ENCODE data around the gene PXYLP1.
A peak's percentile ranks its signal among the peaks of the same experiment; 100 is the strongest.

PXYLP1 gene

GRCh38 chr3:141227752-141228151, 3.9 kb upstream of the PXYLP1 start:
- no peak for DNase-seq (ENCODE audit: low read depth in 1 of 2, low spot score in 1 of 2)

GRCh38 chr3:141228395-141228794, 3.2 kb upstream of the PXYLP1 start:
- DNase-seq (ENCODE audit: low read depth in 1 of 2, low spot score in 1 of 2) = no peak

- no peak for DNase-seq (ENCODE audit: low read depth in 1 of 2, low spot score in 1 of 2)
These were observed 2.5 kb upstream of the PXYLP1 start for GRCh38 chr3:141229132-141229531.

GRCh38 chr3:141230293-141230692, 1.3 kb upstream of the PXYLP1 start:
- no peak for DNase-seq (ENCODE audit: low read depth in 1 of 2, low spot score in 1 of 2)

GRCh38 chr3:141231952-141232823, 563 bp downstream of the PXYLP1 start:
- DNase-seq (ENCODE audit: low read depth in 1 of 2, low spot score in 1 of 2) = peak in 1 of 2 donors; percentile 11

- no peak for DNase-seq (ENCODE audit: low read depth in 1 of 2, low spot score in 1 of 2)
These were observed 2.0 kb downstream of the PXYLP1 start for GRCh38 chr3:141233457-141234161.

GRCh38 chr3:141234283-141234682, 2.7 kb downstream of the PXYLP1 start:
- DNase-seq (ENCODE audit: low read depth in 1 of 2, low spot score in 1 of 2) = no peak

- no peak for DNase-seq (ENCODE audit: low read depth in 1 of 2, low spot score in 1 of 2)
These were observed 4.1 kb downstream of the PXYLP1 start for GRCh38 chr3:141235661-141236171.

- DNase-seq (ENCODE audit: low read depth in 1 of 2, low spot score in 1 of 2) = no peak
These were observed 4.7 kb downstream of the PXYLP1 start for GRCh38 chr3:141236361-141236760.

- no peak for DNase-seq (ENCODE audit: low read depth in 1 of 2, low spot score in 1 of 2)
These were observed 6.3 kb downstream of the PXYLP1 start for GRCh38 chr3:141237701-141238521.

- no peak for DNase-seq (ENCODE audit: low read depth in 1 of 2, low spot score in 1 of 2)
These were observed 8.1 kb downstream of the PXYLP1 start for GRCh38 chr3:141239511-141240281.

GRCh38 chr3:141240286-141240685, 8.7 kb downstream of the PXYLP1 start:
- no peak for DNase-seq (ENCODE audit: low read depth in 1 of 2, low spot score in 1 of 2)

GRCh38 chr3:141240687-141241615, 9.3 kb downstream of the PXYLP1 start:
- DNase-seq (ENCODE audit: low read depth in 1 of 2, low spot score in 1 of 2) = no peak

GRCh38 chr3:141241616-141242376, 10.2 kb downstream of the PXYLP1 start:
- DNase-seq (ENCODE audit: low read depth in 1 of 2, low spot score in 1 of 2) = no peak

GRCh38 chr3:141242377-141243092, 10.9 kb downstream of the PXYLP1 start:
- DNase-seq (ENCODE audit: low read depth in 1 of 2, low spot score in 1 of 2) = no peak

- DNase-seq (ENCODE audit: low read depth in 1 of 2, low spot score in 1 of 2) = peak in 1 of 2 donors; percentile 61
These were observed 11.7 kb downstream of the PXYLP1 start for GRCh38 chr3:141243271-141243707.

- DNase-seq (ENCODE audit: low read depth in 1 of 2, low spot score in 1 of 2) = no peak
These were observed 14.8 kb downstream of the PXYLP1 start for GRCh38 chr3:141246224-141246957.

All from activated CD4-positive, alpha-beta T cell treated with anti-CD3 and anti-CD28 coated beads, Interleukin-2, amount 50 U/mL, for 24 hours (primary cell).